ENCODE measurements around the gene HOXA4. TPM values are rescaled to one million over a fixed set of nuclear protein-coding genes. Genes with fewer than 3 reads are reported as not detected.

Gene HOXA4
- total and polyA plus RNA-seq, 10 donors, result 2.1 to 10.8 (median 4.3) TPM

DNA sequence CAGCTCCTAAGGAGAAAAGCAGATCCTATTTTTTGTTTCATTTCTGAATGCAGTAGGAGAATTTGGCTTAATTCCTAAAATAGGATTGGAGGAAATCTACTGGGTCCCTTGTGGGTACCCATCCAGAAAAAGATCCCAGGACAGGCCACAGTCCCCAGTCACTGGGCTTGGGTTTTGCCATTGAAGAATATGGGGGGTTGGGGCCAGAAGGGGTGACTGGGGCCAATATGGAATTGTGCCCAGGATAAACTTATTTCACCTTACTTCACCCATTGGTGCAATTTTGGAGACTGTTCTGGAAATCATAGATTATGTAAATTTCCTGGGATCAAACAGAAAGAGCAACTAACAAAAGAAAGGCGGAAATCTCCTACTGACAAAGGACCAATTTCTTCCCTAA, 7.9 kb upstream of the HOXA4 start:
- intact Hi-C loops (cut with DNase I; ENCODE audit: low total_unique reads), result no loop called here
- WGBS, 5 donors, result 90 to 100% (median 94%) methylated on average over 1 of the region's 1 CpG
- DNase-seq, result no peak
- H3K27ac ChIP-seq, result peak overlapping the region in 1 of 8 donors; percentile 57
- TF ChIP-seq POLR2A (IDR thresholded peaks at IDR 0.05), result no peak
- TF ChIP-seq, protein P1, sequence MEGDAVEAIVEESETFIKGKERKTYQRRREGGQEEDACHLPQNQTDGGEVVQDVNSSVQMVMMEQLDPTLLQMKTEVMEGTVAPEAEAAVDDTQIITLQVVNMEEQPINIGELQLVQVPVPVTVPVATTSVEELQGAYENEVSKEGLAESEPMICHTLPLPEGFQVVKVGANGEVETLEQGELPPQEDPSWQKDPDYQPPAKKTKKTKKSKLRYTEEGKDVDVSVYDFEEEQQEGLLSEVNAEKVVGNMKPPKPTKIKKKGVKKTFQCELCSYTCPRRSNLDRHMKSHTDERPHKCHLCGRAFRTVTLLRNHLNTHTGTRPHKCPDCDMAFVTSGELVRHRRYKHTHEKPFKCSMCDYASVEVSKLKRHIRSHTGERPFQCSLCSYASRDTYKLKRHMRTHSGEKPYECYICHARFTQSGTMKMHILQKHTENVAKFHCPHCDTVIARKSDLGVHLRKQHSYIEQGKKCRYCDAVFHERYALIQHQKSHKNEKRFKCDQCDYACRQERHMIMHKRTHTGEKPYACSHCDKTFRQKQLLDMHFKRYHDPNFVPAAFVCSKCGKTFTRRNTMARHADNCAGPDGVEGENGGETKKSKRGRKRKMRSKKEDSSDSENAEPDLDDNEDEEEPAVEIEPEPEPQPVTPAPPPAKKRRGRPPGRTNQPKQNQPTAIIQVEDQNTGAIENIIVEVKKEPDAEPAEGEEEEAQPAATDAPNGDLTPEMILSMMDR (IDR thresholded peaks at IDR 0.05 in 8 of 11, conservative IDR thresholded peaks at IDR 0.05 in 3 of 11), result no peak
- TF ChIP-seq POLR2AphosphoS5 (IDR thresholded peaks at IDR 0.05), result no peak
- H3K4me1 ChIP-seq, result peaks cover 0 to 39% (median 16%) of the 10 kb centered on the region in 6 donors
- H3K36me3 ChIP-seq, result no peaks in the 10 kb centered on the region
- no peaks in the 10 kb centered on the region for H3K9me3 ChIP-seq
- H3K27me3 ChIP-seq (replicated peaks in 1 of 7), result peaks cover 0 to 56% (median 0%) of the 10 kb centered on the region in 7 donors
- H3K4me3 ChIP-seq, result no peak overlapping the region

DNA sequence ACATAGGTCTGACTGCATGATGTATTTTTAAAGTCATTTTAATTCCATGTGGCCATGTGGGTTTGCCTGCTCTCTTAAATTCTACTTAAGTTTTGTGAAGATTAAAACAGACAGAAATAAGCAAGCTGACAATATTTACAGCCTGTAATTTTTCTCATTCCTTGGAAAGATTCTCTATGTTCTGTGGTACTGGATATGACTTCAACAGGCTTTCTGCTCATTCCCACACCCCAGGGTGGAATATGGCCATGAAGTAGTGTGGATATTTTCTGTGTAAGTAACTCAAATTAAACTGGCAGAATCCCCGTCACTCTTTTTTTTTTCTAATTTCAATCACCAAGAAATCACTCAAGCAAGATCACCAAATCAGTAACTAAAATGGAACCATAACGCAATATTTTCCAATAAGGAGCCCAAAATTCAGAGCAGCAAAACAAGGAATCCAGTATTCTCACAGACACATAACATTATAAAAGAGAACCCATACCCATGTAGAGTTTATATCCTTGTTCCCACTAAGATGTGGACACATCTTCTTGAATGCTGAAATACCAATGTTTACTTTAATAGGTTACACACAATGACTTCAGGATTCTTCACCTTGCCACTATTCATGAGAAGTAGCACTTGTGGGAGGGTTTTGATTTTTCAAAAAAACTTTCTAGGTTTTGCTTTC, 7.2 kb upstream of the HOXA4 start:
- H3K9me3 ChIP-seq, result no peaks in the 10 kb centered on the region
- H3K27ac ChIP-seq, result no peak overlapping the region
- peaks cover 0 to 39% (median 16%) of the 10 kb centered on the region in 6 donors for H3K4me1 ChIP-seq
- 90 to 96% (median 90%) methylated on average over 2 of the region's 2 CpGs for WGBS, 5 donors
- intact Hi-C loops (cut with DNase I; ENCODE audit: low total_unique reads), result no loop called here
- no peak for DNase-seq
- peaks cover 0 to 49% (median 0%) of the 10 kb centered on the region in 7 donors for H3K27me3 ChIP-seq (replicated peaks in 1 of 7)
- H3K36me3 ChIP-seq, result no peaks in the 10 kb centered on the region
- TF ChIP-seq POLR2AphosphoS5 (IDR thresholded peaks at IDR 0.05) (no peak), POLR2A (IDR thresholded peaks at IDR 0.05) (no peak)
- TF ChIP-seq, protein P1 (IDR thresholded peaks at IDR 0.05 in 8 of 11, conservative IDR thresholded peaks at IDR 0.05 in 3 of 11), result no peak
- no peak overlapping the region for H3K4me3 ChIP-seq

- H3K27ac ChIP-seq, result no peak overlapping the region
- intact Hi-C loops (cut with DNase I; ENCODE audit: low total_unique reads), result no loop called here
Measured at GRCh38 chr7:27134392-27134791, 3.8 kb upstream of the HOXA4 start.

GRCh38 chr7:27133409-27134231, 3.1 kb upstream of the HOXA4 start:
- Histone ChIP-seq H3K27me3 (replicated peaks in 1 of 7) (peaks cover 0 to 38% (median 0%) of the 10 kb centered on the region in 7 donors), H3K27ac (peak overlapping the region in 1 of 8 donors; percentile 22), H3K36me3 (no peaks in the 10 kb centered on the region), H3K9me3 (no peaks in the 10 kb centered on the region), H3K4me3 (no peak overlapping the region), H3K4me1 (peaks cover 0 to 49% (median 17%) of the 10 kb centered on the region in 6 donors)
- no peak for DNase-seq
- intact Hi-C loops (cut with DNase I; ENCODE audit: low total_unique reads), result no loop called here
- 68 to 82% (median 79%) methylated on average over 18 of the region's 18 CpGs for WGBS, 5 donors
- TF ChIP-seq POLR2AphosphoS5 (IDR thresholded peaks at IDR 0.05) (no peak), POLR2A (IDR thresholded peaks at IDR 0.05) (no peak)
- TF ChIP-seq, protein P1 (IDR thresholded peaks at IDR 0.05 in 8 of 11, conservative IDR thresholded peaks at IDR 0.05 in 3 of 11), result no peak

More at GRCh38 chr7:27134392-27134791, 3.8 kb upstream of the HOXA4 start:
- TF ChIP-seq POLR2AphosphoS5 (IDR thresholded peaks at IDR 0.05), result no peak
- no peak for TF ChIP-seq POLR2A (IDR thresholded peaks at IDR 0.05)
- 18 to 33% (median 28%) methylated on average over 2 of the region's 2 CpGs for WGBS, 5 donors
- peaks cover 0 to 41% (median 16%) of the 10 kb centered on the region in 6 donors for H3K4me1 ChIP-seq
- H3K36me3 ChIP-seq, result no peaks in the 10 kb centered on the region
- no peaks in the 10 kb centered on the region for H3K9me3 ChIP-seq
- no peak overlapping the region for H3K4me3 ChIP-seq
- DNase-seq, result no peak
- H3K27me3 ChIP-seq (replicated peaks in 1 of 7), result peaks cover 0 to 42% (median 0%) of the 10 kb centered on the region in 7 donors

All from spleen (tissue), 11 donors.